ENCODE results near the gene CDKN2C. TPM values are rescaled to one million over a fixed set of nuclear protein-coding genes. Genes with fewer than 3 reads are reported as not detected.
A peak's percentile ranks its signal among the peaks of the same experiment; 100 is the strongest.

Gene CDKN2C
- total RNA-seq, 6 donors from 2014 or later = 2.1 to 12.7 (median 8.2) TPM

DNA sequence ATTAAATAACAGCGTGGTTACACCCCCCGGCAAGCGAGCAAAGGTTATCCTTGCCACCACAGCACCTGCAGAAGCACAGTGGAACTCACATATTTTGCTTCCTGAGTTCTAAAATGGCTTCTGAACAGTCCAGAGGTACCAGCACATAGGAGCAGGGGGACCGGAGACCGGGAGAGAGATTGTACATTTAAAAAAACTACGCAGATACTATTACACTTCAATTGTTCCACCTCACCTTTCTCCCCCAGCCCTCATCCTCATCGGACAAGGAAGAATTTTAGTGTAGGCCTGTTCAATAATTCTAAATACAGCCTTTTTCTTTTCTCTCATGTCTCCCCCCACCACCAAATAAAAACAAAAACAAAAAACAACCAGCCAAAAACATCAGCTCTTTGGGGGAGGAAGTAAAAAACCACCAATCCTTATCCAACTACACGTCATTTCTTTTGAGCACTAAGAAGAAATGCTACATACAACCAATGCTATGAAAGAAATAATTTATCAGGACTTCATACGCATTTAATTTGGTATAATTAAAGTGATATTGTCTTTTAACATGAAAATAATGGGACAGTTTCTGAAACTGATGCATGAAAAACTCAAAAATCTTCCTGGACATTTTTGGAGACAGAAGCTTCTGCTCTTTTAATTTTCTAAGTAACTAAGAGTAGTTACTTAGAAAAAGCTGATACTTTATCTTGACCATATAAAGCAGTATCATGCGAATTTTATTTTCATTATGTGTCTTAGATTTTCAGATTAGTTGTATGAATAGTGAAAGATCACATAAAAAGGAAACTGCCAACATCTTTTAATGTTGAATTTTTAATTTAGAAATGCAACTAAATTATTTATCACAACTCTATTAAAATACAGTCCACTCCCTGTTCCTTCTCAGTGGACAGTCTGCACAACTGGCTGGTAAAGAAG is 9.1 kb downstream of the CDKN2C start:
- H3K27ac ChIP-seq = peak overlapping the region; percentile 82 to 91 (median 88)
- H3K9me3 ChIP-seq = no peaks in the 10 kb centered on the region
- DNase-seq (no peak), ATAC-seq (ENCODE audit: low FRiP score in 2 of 2) (peak in 1 of 2 donors; percentile 24)
- no peaks in the 10 kb centered on the region for H3K36me3 ChIP-seq
- no peaks in the 10 kb centered on the region for H3K27me3 ChIP-seq
- 42 to 52% methylated on average over 10 of the region's 10 CpGs for WGBS, 2 donors
- H3K4me1 ChIP-seq = peaks cover 2 to 20% (median 5%) of the 10 kb centered on the region in 4 donors
- peak overlapping the region; percentile 57 to 86 (median 72) for H3K4me3 ChIP-seq
- TF ChIP-seq POLR2AphosphoS5 (IDR thresholded peaks at IDR 0.05) (no peak), POLR2A (IDR thresholded peaks at IDR 0.05) (no peak), EP300 (IDR thresholded peaks at IDR 0.05) (no peak)
- TF ChIP-seq, protein P1, sequence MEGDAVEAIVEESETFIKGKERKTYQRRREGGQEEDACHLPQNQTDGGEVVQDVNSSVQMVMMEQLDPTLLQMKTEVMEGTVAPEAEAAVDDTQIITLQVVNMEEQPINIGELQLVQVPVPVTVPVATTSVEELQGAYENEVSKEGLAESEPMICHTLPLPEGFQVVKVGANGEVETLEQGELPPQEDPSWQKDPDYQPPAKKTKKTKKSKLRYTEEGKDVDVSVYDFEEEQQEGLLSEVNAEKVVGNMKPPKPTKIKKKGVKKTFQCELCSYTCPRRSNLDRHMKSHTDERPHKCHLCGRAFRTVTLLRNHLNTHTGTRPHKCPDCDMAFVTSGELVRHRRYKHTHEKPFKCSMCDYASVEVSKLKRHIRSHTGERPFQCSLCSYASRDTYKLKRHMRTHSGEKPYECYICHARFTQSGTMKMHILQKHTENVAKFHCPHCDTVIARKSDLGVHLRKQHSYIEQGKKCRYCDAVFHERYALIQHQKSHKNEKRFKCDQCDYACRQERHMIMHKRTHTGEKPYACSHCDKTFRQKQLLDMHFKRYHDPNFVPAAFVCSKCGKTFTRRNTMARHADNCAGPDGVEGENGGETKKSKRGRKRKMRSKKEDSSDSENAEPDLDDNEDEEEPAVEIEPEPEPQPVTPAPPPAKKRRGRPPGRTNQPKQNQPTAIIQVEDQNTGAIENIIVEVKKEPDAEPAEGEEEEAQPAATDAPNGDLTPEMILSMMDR (IDR thresholded peaks at IDR 0.05) = no peak

DNA sequence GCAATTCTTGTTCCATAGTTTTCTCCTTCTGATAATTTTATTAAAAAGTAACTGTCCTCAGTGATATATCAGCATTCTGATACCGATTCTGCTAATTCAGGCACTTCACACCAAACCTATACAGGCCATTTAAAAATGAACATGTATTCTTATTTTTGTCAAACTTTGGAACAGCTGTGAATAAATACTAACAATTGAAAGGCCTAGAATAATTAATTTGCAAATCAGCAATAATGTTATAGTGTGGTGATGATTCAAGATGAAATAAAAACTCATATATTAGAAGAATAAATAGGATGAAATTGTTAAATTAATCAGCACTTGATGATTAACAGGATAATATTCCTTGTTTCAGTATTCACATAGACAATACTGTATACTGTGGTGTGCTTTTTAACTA is 9.9 kb downstream of the CDKN2C start:
- TF ChIP-seq, protein P1 (IDR thresholded peaks at IDR 0.05) = no peak
- TF ChIP-seq POLR2AphosphoS5 (IDR thresholded peaks at IDR 0.05) (no peak), POLR2A (IDR thresholded peaks at IDR 0.05) (no peak), EP300 (IDR thresholded peaks at IDR 0.05) (no peak)
- Histone ChIP-seq H3K9me3 (no peaks in the 10 kb centered on the region), H3K4me1 (peaks cover 2 to 20% (median 5%) of the 10 kb centered on the region in 4 donors), H3K4me3 (no peak overlapping the region), H3K27me3 (no peaks in the 10 kb centered on the region), H3K36me3 (no peaks in the 10 kb centered on the region), H3K27ac (no peak overlapping the region)
- no peak for ATAC-seq (ENCODE audit: low FRiP score in 2 of 2)
- no peak for DNase-seq
- WGBS, 2 donors = 88 to 89% methylated on average over 1 of the region's 1 CpG

DNA sequence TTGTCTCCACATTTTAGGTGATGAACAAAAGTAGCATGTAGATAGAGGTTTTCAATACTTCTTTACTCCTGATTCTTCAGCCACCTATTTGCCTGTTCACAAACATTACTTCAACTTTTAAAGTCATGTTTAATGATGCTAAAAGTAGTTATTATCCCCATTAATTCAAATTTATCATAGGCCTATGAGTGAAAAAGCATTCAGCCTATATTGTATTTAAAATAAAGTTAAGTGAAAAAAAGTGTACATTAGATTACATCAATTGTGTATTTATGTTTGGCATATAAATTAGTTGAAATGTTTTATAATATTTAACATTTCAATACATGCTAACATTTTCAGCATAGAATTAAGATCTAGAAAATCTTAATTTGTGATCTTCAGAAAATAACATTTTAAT is 10.5 kb downstream of the CDKN2C start:
- no peaks in the 10 kb centered on the region for H3K36me3 ChIP-seq
- H3K27me3 ChIP-seq = no peaks in the 10 kb centered on the region
- no peaks in the 10 kb centered on the region for H3K9me3 ChIP-seq
- ATAC-seq (ENCODE audit: low FRiP score in 2 of 2) = no peak
- no peak for DNase-seq
- H3K27ac ChIP-seq = no peak overlapping the region
- peaks cover 2 to 20% (median 5%) of the 10 kb centered on the region in 4 donors for H3K4me1 ChIP-seq
- TF ChIP-seq POLR2A (IDR thresholded peaks at IDR 0.05) = no peak
- TF ChIP-seq EP300 (IDR thresholded peaks at IDR 0.05) = no peak
- TF ChIP-seq POLR2AphosphoS5 (IDR thresholded peaks at IDR 0.05) = no peak
- TF ChIP-seq, protein P1 (IDR thresholded peaks at IDR 0.05) = no peak
- H3K4me3 ChIP-seq = no peak overlapping the region

DNA sequence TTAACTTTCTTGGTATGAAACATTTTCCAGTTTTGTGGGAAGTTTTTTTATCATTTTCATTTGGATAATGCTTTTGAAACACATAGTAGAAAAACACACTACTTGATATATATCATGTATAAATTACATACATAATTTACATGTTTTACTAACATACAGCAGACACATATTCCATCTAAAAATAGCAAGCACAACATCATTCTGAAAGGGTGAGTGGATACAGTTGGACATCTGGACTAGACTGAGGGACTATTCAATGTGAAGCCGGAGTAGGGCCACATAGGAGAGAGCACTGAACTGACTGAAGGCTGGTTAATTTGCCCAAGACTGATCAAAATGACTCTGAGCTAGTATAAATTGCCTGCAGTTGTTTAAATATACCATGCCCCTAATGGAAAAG is 11.7 kb downstream of the CDKN2C start:
- no peak overlapping the region for H3K4me3 ChIP-seq
- no peak for TF ChIP-seq EP300 (IDR thresholded peaks at IDR 0.05)
- TF ChIP-seq POLR2AphosphoS5 (IDR thresholded peaks at IDR 0.05) = no peak
- no peak for TF ChIP-seq POLR2A (IDR thresholded peaks at IDR 0.05)
- TF ChIP-seq, protein P1 (IDR thresholded peaks at IDR 0.05) = no peak

More for the DNA sequence above, 11.7 kb downstream of the CDKN2C start:
- H3K9me3 ChIP-seq = no peaks in the 10 kb centered on the region
- H3K27ac ChIP-seq = no peak overlapping the region
- no peaks in the 10 kb centered on the region for H3K36me3 ChIP-seq
- ATAC-seq (ENCODE audit: low FRiP score in 2 of 2) = no peak
- 96% methylated on average over 1 of the region's 1 CpG for WGBS, 2 donors
- H3K4me1 ChIP-seq = peaks cover 2 to 17% (median 5%) of the 10 kb centered on the region in 4 donors
- no peak for DNase-seq
- no peaks in the 10 kb centered on the region for H3K27me3 ChIP-seq

Data from upper lobe of left lung (tissue), 6 donors.